ENCODE measurements around the gene PRR22.
"Not testable (repeated sequence)": the region's sequence is repeated elsewhere in the genome, so short reads cannot be mapped to it uniquely, and the experiment has no call there.

PRR22 gene

DNA sequence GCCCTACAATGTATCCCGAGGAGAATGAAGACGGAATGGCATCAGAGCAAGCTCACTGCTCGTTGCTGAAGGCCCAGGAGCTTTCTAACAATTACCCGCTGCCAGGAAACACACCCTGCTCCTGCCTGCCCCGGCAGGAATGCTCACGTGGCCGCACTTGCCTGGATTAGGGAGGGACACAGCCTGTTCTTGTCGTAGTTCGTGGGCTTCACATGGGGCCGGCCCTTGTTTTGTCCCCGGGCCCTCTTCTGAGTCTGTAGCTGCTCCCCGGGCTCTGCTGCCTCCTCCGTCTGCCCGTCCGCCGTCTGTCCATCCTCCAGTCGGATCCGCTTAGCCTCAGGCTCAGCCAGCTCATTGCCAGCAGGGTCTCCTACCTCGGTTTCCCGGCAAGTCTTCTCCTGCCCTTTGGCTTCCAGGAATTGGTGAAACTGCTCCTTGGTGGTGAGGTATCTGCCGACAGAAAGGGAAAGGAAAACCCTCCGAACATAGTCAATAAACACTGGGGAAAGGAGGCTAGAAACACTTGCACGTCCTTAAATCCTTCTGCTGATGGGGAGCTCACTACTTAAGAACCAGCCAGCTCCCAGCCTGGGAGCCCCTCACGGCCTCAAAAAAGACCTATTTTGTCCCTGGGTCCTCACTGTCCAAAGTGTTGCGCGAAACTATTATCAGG is 5.5 kb upstream of the PRR22 start:
- no peak for DNase-seq

DNA sequence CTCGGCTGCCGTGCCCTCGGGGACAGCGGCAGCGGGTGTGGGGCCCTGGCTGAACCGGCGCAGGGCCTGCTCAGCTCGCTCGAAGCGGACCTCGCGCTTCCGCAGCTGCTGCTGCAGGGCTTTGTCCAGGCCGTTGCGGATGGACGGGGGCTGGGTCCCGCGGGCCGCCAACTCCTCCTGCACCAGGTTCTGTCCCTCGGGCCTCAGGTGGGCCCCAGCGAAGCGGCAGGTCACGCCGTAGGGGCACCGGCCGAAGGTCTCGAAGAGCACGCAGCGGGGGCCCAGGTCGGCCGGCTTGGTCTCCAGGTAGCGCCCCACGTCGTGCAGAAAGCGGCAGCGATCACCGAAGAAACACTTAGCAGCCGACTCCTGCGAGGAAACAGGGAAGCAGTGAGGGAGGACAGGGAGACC is 4.8 kb upstream of the PRR22 start:
- DNase-seq: no peak

DNA sequence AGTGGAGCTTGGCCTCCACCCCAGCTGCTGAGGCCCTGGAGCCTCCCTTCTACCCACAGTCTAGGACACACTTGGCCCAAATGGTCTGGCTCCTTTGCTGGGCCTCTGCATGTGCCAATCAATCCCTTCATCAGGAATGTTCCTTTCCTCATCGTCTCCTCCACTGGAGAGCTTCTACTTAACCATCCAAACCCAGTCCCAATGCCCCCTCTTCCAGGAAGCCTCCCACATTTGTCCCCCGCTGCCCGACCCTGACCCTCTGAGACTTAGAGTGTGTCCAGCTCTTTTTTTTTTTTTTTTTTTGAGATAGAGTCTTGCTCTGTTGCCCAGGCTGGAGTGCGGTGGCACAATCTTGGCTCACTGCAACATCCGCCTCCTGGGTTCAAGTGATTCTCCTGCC is 3.9 kb upstream of the PRR22 start:
- no peak for DNase-seq

DNA sequence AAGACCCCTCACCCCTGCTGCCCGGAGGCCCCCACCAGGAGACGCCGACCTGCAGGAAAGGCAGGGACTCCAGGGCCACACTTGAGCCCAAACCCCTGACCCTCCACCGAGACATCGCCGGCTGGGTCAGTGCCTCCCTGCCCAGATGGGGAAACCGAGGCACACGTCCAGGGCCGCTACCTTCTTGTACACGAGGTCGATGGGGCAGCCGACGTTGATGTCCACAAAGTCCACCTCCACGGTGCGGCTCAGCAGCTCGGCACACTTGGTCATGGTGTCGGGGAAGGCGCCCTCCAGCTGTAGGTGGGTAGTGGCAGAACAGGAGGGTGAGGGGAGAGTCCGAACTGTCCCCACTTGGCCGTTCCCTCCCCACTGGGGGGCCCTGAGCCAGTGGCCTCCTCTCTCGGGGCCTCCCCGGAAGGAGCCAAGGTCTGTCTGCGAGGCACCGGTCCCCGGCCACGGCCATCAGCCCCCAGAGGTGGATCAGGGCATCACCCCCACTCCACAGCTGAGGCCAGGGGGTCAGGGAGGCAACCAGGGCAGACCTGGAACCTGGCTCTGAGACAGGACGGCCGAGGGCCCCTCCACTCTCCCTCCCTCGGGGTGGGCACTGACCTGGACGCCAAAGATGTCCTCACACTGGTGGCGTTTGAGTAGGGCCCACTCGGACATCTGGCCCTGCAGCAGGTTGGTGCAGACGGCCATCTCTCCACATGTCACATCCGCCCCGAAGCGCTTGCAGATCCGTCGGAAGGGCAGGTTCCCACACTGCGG is 3.0 kb upstream of the PRR22 start:
- DNase-seq: no peak

DNA sequence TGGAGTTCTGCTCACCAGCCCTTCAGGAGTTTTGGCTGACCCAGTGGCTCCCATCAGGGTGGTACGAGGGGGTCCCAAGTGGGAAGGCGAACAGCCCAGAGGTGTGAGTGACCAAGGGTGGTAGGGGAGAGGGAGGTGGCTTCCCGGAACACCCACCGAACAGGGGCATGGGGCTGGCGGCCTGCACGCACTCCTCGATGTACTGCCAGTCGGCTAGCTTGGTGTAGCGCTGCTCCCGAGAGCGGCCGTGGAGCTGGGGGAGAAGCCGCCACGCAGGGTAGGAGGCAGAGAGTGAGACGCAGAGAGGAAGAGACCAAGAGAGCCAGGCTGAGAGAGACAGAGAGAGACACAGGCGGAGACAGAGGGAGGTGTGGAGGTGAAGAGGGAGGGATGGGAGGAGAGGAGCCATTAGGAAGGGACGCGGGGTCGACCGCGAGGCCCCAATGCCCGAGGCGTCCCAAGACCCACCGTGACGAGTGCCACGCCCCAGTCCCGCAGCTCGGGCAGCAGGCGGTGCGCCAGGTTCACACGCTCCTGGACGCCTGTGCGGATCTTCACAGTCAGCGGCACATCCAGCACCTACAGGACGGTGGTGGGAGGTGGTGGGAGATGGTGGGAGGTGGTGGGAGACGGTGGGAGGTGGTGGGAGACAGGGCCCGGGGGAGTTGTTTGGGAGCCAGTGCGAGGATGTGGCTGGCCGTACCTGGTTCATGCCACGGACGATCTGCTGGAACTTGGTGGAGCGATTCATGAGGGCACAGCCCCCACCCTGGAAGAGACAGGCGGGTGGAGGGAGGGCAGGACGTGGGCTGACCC is 2.3 kb upstream of the PRR22 start:
- no peak for DNase-seq

DNA sequence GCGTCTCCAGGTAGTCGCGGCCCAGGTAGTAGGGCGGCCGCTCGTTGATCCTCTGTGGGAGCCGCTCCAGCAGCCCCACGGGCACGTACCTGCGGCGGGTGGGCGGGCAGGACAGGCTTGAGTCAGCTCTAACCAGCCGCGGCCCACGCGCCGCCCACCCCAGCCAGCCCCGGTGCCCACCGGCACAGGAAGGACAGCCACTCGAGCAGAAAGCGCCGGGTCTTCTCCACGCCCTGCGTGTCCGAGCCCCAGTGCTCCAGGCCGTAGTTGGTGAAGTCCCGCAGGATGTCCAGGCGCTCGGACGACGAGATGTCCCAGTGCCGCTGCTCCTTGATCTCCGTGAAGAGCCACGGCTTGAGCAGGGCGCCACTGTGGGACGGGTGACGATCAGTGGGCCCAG is 877 bp upstream of the PRR22 start:
- DNase-seq: no peak

DNA sequence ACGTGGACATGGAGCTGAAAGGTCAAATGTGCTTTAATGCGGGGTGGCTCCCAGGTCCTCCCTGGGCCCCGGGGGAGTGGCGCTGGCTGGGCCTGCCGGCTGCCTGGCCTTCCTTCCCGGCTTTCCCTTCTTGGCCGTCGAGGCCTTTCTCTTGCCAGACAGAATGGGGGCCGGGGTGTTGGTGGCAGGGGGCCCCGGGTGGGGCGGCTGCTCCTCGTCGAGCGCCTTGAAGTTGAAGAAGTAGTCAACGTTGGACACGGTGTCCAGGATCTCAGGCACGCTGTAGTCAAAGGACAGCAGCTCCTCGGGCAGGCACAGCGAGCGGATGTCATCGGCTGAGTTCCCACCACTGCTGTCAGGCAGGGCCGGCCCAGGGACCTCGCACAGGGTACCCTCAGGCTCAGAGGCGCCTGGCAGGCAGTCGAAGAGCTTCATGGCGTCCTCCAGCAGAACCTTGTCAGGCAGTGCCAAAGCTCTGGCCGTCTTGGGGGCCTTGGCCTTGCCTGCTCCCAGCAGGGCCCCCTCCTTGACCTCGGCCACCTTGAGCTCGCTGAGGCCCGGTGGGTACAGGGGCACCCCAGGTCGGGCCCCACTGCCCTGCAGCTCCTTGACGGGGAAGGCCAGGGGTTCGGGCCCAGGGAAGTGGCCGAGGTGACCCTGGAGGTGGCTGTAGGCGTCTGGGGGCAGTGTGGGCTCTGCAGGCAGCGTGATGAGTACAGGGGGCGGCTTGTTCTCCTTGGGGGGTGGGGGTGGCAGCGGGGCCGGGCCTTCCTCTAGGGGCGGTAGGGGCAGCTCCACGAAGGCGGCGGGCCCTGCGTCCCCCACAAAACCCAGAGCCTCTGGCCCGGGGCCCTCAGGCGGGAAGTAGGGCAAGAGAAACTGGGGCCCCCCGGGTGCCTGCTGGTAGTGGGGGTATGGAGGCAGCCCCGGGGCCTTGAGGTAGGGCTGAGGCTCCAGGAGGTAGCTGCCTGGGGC is 1.3 kb downstream of the PRR22 start:
- DNase-seq: no peak

DNA sequence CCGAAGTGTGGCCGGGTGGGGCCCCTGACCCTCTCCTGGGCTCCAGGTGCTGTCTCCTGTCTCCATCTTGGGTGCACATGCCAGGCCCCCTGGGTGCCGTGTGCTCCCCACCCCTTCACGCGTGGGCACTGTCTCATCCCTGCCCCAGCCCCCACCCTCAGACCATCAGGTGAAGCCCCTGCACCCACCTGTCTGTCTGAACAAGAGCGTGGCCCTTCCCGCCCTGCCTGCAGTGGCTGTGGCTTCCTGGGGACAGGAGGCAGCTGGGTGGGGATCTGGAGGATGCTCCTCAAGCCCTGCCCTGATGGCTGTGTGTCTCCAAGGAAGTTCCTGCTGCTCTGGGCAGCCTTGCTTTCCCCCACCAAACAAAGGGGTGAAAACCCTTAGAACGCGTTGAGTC is 2.2 kb downstream of the PRR22 start:
- no peak for DNase-seq

DNA sequence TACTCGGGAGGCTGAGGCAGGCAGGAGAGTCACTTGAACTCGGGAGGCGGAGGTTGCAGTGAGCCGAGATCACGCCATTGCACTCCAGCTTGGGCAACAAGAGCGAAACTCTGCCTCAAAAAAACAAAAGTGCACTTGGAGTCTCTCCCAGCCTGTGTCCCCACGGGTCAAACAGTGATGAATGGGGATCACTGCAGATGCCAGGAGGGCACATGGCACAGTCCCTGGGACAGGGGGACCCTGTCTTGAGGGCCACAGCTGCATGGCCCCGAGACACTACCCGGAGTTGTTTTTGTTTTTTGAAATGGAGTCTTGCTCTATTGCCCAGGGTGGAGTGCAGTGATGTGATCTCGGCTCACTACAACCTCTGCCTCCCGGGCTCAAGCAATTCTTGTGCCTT is 3.6 kb downstream of the PRR22 start:
- not testable (repeated sequence) for DNase-seq

DNA sequence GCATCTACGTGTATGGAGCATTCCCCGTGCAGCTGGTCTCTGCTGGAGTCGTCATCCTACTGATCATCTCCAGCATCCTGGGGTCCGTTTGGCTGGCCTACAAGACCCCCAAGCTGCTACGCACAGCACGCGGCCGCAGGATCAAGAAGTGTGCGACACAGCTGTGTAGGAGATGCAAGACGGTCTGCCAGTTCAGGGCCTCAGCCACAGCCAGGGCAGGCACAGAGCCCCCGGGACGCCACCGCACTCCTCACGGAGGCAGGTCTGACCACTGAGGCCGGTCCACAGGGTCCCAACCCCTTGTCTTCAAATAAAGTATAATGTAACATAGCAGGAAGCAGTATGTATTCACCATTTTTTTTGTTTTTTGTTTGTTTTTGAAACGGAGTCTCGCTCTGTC is 6.1 kb downstream of the PRR22 start:
- DNase-seq: no peak

DNA sequence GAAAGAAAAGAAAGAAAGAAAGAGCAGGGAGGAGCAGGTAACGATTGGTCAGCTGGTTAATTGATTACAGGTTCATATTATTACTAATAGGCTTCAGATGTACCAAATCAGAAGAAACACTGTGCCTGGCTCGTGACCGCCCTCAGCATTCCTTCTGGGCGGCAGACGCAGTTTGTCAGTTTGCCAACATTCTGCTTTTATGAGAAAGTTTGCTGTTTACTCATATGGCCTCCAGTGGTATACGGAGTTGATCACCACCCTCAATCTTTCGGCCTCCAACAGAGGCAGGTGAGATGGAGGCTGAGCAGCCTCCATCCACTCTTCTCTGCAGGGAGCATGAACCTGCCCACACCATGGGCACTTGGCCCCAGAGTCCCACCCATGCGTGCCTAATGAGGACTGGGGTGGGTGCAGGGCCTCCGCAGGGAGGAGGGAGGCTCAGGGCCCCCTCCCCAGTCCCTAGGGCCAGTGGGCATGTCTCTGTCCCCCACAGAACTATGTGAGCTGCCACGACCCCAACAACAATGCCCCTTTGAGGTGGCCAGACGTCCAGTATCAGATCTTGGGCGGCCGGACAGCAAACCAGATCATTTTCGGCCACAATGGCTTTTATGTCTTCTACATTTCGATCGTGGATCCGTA is 8.8 kb downstream of the PRR22 start:
- DNase-seq: no peak

DNA sequence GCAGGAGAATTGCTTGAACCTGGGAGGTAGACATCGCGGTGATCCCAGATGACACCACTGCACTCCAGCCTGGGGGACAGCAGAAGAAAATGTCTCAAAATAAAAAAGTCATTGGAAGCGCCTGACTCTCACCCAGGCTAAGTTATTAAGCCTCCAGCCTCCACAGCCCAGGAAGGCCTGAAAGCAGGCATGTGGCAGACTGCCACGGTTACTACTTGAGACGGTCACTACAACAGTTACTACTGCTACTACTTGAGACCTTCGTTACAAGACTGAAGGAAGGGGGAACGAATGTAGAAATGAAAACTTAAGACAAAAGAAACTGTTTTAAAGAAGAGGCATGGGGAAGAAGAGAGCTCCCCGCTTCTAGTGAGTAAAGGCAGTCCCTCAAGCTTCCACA is 9.6 kb downstream of the PRR22 start:
- DNase-seq: no peak

DNA sequence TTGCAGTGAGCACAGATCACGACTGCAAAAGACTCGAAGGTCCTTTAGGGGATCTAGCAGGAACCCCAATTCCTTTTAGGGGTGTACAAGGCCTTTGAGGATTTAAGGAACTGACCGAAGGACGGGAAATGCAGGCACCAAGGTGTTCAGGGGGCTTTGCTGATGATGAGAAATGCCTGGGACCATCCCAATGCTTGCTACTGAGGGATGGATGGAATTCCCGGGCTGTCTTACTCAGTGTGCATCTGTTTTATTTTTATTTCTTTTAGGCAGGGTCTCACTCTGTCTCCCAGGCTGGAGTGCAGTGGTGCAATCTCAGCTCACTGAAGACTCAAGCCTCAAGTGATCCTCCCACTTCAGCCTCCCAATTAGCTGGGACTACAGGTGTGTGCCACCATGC is 11.3 kb downstream of the PRR22 start:
- no peak for DNase-seq

DNA sequence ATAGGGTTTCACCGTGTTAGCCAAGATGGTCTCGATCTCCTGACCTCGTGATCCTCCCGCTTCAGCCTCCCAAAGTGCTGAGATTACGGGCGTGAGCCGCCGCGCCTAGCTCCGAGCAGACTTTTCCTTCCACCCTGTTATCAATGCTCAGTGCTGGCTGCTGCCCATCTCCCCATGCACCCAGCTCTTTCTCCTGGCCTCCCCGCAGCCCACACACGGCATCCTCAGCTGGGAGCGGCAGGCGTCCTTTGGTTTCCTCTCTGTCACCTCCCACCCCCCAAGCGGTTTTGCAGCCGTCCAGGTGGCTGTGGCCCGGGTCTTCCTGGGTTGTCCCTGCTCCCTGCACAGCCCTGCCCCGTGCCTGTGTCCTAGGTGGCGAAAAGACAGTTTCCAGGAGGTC is 12.1 kb downstream of the PRR22 start:
- DNase-seq: no peak

DNA sequence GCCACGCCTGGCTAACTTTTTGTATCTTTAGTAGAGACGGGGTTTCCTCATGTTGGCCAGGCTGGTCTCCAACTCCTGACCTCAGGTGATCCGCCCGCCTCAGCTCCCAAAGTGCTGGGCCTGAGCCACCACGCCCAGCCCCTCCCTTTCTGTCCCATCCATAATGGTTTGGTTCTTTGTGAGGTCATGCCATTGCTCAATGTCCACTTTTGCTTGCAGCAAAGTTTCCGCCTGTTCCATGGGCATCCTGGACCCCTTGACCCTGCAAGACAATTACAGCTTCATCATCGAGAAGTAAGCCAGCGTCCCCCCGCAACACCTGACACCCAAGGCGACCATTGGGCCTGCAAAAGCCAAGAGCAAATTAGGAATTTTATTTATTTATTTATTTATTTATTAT is 16.6 kb downstream of the PRR22 start:
- no peak for DNase-seq

DNA sequence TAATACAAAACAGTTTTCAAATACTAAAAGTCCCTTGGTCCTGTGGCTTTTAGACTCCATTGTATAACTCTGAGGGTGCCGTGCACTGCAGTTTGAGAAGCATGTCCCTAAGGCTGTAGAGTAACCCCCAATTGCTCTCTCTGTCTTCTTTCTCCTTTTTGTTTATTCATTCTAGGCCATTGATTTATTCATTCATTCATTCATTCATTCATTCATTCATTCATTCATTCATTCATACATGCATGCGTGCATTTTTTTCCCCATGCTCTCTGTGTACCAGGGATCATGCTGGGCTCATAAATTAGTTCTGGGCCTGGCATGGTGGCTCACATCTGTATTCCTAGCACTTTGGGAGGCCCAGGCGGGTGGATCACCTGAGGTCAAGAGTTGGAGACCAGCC is 19.3 kb downstream of the PRR22 start:
- DNase-seq: no peak

DNA sequence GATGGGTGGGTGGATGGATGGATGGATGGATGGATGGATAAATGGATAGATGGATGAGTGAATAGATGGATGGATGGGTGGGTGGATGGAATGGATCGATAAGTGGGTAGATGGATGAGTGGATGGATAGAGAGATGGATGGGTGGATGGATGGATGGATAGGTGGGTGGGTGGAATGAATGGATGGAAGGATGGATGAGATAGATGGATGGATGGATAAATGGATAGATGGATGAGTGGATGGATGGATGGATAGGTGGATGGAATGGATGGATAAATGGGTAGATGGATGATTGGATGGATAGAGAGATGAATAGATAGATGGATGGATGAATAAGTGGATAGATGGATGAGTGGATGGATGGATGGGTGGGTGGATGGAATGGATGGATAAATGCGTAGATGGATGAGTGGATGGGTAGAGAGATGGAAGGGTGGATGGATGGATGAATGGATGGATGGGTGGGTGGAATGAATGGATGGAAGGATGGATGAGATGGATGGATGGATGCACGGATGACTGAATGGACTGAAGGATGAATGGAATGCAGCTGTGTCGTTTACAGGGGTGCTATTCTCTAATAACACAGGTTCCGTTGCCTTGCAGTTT is 21.8 kb downstream of the PRR22 start:
- no peak for DNase-seq

DNA sequence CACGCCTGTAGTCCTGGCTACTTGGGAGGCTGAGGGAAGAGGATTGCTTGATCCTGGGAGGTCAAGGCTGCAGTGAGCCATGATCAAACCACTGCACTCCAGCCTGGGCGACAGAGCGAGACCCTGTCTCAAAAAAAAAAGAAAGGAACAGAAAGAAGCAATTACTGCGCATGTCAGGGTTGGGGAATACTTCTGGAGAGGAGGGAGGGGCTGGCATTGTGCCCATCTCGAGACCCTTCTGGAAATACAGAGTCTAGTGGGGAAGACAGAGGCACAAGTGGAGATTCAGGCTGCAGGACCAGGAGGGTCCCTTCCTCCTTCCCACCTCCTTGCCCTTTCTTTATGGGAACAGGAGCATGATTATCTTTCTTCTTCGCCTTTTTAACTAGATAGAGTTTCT is 30.8 kb downstream of the PRR22 start:
- DNase-seq: no peak

DNA sequence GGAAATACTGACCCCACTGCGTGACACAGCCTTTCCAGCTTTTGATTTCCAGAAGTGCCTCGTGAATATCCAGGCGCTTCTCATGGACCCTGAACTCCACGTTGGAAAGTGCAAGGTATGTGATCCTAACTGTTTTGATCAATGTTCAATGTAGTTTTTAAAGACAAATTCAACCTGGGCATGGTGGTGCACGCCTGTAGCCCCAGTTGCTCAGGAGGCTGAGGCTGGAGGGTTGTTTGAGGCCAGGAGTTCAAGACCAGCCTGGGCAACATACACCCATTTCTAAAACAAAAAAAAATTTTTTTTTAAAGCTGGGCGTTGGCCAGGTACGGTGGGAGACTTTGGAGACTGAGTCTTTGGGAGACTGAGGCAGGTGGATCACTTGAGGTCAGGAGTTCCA is 32.8 kb downstream of the PRR22 start:
- no peak for DNase-seq

DNA sequence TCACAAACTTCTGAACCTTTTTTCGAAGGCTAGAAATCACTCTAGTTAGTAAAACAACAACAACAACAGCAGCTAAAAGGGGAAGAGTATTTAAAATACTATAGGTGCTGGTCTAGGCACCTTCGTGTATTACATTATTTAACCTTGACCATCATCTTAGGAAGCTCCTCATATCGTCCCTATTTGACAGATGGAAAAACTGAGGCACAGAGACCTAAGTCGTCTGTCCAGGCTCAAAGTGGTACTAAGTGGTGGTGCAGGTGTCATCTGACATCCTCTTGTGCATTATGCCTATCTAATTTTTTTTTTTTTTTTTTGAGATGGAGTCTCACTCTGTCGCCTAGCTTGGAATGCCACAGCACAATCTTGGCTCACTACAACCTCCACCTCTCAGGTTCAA is 35.0 kb downstream of the PRR22 start:
- no peak for DNase-seq

DNA sequence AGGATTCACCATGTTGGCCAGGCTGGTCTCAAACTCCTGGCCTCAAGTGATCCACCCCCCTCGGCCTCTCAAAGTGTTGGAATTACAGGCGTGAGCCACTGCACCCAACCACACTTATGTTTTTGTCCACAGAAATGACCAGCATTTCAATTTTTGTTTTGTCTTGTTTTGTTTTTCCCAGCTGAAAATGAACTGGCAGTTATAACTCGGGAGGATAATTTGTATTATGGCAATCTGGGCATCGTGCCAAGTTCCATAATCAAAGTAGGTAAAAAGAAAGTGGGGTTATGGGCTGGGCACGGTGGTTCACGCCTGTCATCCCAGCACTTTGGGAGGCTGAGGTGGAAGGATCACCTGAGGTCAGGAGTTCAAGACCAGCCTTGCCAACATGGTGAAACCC is 35.6 kb downstream of the PRR22 start:
- DNase-seq: not testable (repeated sequence)

DNA sequence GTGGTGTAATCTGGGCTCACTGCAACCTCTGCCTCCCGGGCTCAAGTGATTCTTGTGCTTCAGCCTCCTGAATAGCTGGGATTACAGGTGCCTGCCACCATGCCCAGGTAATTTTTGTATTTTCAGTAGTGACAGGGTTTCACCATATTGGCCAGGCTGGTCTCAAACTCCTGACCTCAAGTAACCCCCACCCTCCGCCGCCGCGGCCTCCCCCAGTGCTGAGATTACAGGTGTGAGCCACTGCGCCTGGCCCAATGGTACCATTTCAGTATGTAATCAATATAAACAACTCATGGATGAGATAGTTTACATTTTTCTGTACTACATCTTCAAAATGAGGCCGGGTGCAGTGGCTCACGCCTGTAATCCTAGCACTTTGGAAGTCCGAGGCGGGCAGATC is 39.5 kb downstream of the PRR22 start:
- not testable (repeated sequence) for DNase-seq
